ENCODE data around the gene FOXC1.

- TF ChIP-seq GABPA (IDR thresholded peaks at IDR 0.05 in 1 of 2, conservative IDR thresholded peaks at IDR 0.05 in 1 of 2) (no peak), CTCF (IDR thresholded peaks at IDR 0.05; ENCODE audit: low read depth, low read length, missing input control) (no peak), EGR1 (IDR thresholded peaks at IDR 0.05; ENCODE audit: low read depth in 2 of 2) (no peak)
- TF ChIP-seq, protein P1, sequence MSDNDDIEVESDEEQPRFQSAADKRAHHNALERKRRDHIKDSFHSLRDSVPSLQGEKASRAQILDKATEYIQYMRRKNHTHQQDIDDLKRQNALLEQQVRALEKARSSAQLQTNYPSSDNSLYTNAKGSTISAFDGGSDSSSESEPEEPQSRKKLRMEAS (IDR thresholded peaks at IDR 0.05) = no peak
Measured at GRCh38 chr6:1579096-1579495, 30.6 kb upstream of the FOXC1 start.
